AG04450 (cell line): ENCODE measurements around the gene FTCDNL1. TPM values are rescaled to one million over a fixed set of nuclear protein-coding genes. Genes with fewer than 3 reads are reported as not detected.

Experiments
- CTCF ChIA-PET: fragments of 300-600, 350-600 bp; formaldehyde crosslinking; extraction: SDS; loops from one replicate; lab custom pipeline; 2022; ENCODE audit warnings: antibody characterized with exemption, inconsistent platforms; lab: Charles Lee
- POLR2A ChIA-PET: fragments of 350-600 bp; formaldehyde crosslinking; extraction: SDS; loops from one replicate; lab custom pipeline; 2021; ENCODE audit warnings: antibody characterized with exemption, inconsistent platforms; lab: Yijun Ruan, JAX
- DNase-seq: peaks from one replicate; pipeline ENCODE4 v3.0.0-alpha.2; 2011; ENCODE audit warnings: low read depth, low spot score
- H3K27ac ChIP-seq: one replicate; pipeline ENCODE4 v1.5.1; 2012; ENCODE audit warnings: low read depth, low read length, control low read depth
- H3K27me3 ChIP-seq: one replicate; pipeline ENCODE4 v1.6.0; 2012; ENCODE audit warnings: low read length; ENCODE audit not compliant: control insufficient read depth, insufficient read depth
- H3K4me3 ChIP-seq: 2 replicates; pipeline ENCODE4 v1.5.1; 2011; ENCODE audit warnings: mild to moderate bottlenecking, low read depth, low read length, control low read depth
- H3K9me3 ChIP-seq: 2 replicates; pipeline ENCODE4 v1.5.1; 2012; ENCODE audit warnings: low read length; ENCODE audit not compliant: control insufficient read depth, insufficient read depth
- polyA plus RNA-seq: library from polyadenylated mRNA; depleted of rRNA; stranded (reverse); fragments of >200 nt; gene quantifications from 2 replicates; pipeline ENCODE4 v1.2.3, GENCODE V29; 2011
- TF ChIP-seq, protein P1 (sequence below): IDR thresholded peaks from 2 replicates; pipeline ENCODE4 v1.5.1; 2011; ENCODE audit warnings: low read depth, low read length, control low read depth, inconsistent platforms

Gene FTCDNL1
- polyA plus RNA-seq, 1 experiment = 0.10 TPM

DNA sequence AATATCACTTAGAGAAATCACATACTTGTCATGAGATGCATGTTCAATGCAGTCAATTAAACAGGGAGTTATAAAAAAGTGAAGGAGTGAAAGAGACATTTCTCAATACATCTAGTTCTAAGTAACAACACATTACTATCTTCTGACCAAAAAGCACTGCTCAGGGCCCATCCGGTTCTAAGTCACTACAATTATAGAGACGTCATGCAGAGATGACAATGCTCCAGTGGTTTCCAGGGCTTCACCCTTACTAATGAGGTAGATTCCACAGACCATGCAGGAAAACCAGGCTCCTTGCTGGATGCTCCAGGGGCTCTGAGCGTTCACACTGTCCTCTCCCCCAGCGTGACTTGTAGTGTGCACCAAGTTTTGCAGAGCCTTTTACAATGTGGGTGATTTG is 88.0 kb downstream of the FTCDNL1 start:
- POLR2A ChIA-PET = no interaction called here

DNA sequence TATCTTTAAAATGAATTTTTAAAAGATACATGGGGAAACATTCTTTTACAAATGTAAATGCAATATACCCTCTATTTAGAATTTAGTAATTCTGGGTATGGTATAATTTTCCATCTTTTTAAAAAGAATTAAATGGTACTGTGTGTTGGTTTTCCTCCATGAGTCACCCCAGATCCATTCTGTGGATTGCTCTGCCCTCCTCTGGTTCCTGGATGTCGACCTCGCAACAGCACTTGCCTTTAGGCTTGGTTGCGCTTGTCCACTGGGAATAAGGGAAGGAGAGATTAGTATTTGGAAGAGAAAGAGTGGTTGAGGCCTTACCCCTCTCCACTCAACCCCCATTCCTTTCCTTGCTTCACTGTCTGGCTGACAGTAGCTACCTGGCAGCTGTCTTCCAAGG is 90.4 kb downstream of the FTCDNL1 start:
- CTCF ChIA-PET = interaction anchor here (1.6 kb wide), 1 partner anchor 20 kb away, joined by 5 read pairs; no protein-coding TSS in a partner anchor
- no peaks in the 10 kb centered on the region for H3K9me3 ChIP-seq
- no peaks in the 10 kb centered on the region for H3K27me3 ChIP-seq
- TF ChIP-seq, protein P1, sequence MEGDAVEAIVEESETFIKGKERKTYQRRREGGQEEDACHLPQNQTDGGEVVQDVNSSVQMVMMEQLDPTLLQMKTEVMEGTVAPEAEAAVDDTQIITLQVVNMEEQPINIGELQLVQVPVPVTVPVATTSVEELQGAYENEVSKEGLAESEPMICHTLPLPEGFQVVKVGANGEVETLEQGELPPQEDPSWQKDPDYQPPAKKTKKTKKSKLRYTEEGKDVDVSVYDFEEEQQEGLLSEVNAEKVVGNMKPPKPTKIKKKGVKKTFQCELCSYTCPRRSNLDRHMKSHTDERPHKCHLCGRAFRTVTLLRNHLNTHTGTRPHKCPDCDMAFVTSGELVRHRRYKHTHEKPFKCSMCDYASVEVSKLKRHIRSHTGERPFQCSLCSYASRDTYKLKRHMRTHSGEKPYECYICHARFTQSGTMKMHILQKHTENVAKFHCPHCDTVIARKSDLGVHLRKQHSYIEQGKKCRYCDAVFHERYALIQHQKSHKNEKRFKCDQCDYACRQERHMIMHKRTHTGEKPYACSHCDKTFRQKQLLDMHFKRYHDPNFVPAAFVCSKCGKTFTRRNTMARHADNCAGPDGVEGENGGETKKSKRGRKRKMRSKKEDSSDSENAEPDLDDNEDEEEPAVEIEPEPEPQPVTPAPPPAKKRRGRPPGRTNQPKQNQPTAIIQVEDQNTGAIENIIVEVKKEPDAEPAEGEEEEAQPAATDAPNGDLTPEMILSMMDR = no peak
- POLR2A ChIA-PET = no interaction called here
- H3K4me3 ChIP-seq = no peak overlapping the region
- DNase-seq = no peak
- H3K27ac ChIP-seq = no peak overlapping the region

More for the DNA sequence above, 88.0 kb downstream of the FTCDNL1 start:
- Histone ChIP-seq H3K27ac (no peak overlapping the region), H3K9me3 (no peaks in the 10 kb centered on the region), H3K4me3 (no peak overlapping the region), H3K27me3 (no peaks in the 10 kb centered on the region)
- CTCF ChIA-PET = no interaction called here
- TF ChIP-seq, protein P1 = no peak
- no peak for DNase-seq

GRCh38 chr2:199757233-199757870 is 93.6 kb downstream of the FTCDNL1 start:
- no peak overlapping the region for H3K4me3 ChIP-seq
- POLR2A ChIA-PET = no interaction called here
- no peaks in the 10 kb centered on the region for H3K27me3 ChIP-seq
- no peak overlapping the region for H3K27ac ChIP-seq
- no peaks in the 10 kb centered on the region for H3K9me3 ChIP-seq
- TF ChIP-seq, protein P1 = no peak
- CTCF ChIA-PET = interaction anchor here (0.8 to 1.6 kb wide), 2 partner anchors 17 to 19 kb away, joined by 6 read pairs; no protein-coding TSS in a partner anchor
- no peak for DNase-seq

- Histone ChIP-seq H3K27ac (no peak overlapping the region), H3K9me3 (no peaks in the 10 kb centered on the region), H3K4me3 (no peak overlapping the region), H3K27me3 (no peaks in the 10 kb centered on the region)
- POLR2A ChIA-PET = no interaction called here
- CTCF ChIA-PET = interaction anchor here (1.1 to 1.6 kb wide), 2 partner anchors 17 to 18 kb away, joined by 4 to 6 read pairs; no protein-coding TSS in a partner anchor
- TF ChIP-seq, protein P1 = no peak
- no peak for DNase-seq
These were observed 94.2 kb downstream of the FTCDNL1 start for GRCh38 chr2:199756743-199757142.

- TF ChIP-seq, protein P1 = no peak
- H3K9me3 ChIP-seq = no peaks in the 10 kb centered on the region
- POLR2A ChIA-PET = no interaction called here
- H3K27me3 ChIP-seq = no peaks in the 10 kb centered on the region
- H3K4me3 ChIP-seq = no peak overlapping the region
- CTCF ChIA-PET = interaction anchor here (1.1 to 1.6 kb wide), 2 partner anchors 16 to 17 kb away, joined by 4 to 6 read pairs; no protein-coding TSS in a partner anchor
- no peak overlapping the region for H3K27ac ChIP-seq
- DNase-seq = no peak
These were observed 94.8 kb downstream of the FTCDNL1 start for GRCh38 chr2:199756211-199756610.
